Endodermal cell (in vitro differentiated cells): Measurements from ENCODE around the gene STAM. TPM values are rescaled to one million over a fixed set of nuclear protein-coding genes. Genes with fewer than 3 reads are reported as not detected.

ENCODE experiments used
- DNase-seq: peaks from one replicate; pipeline ENCODE4 v3.0.0-alpha.2; 2017
- H3K27ac ChIP-seq: 2 replicates; pipeline ENCODE4 v1.5.1; 2013; ENCODE audit warnings: mild to moderate bottlenecking, low read depth, low read length, moderate library complexity
- H3K27me3 ChIP-seq: 2 replicates; pipeline ENCODE4 v1.6.1; 2013; ENCODE audit warnings: mild to moderate bottlenecking, low read length, moderate library complexity; ENCODE audit not compliant: insufficient read depth, control insufficient read depth, poor library complexity, severe bottlenecking
- H3K36me3 ChIP-seq: 2 replicates; pipeline ENCODE4 v1.7.0; 2013; ENCODE audit warnings: mild to moderate bottlenecking, low read length, moderate library complexity; ENCODE audit not compliant: control insufficient read depth, insufficient read depth
- H3K4me1 ChIP-seq: one replicate; pipeline ENCODE4 v1.7.0; 2013; ENCODE audit warnings: low read length; ENCODE audit not compliant: control insufficient read depth, insufficient read depth
- H3K4me3 ChIP-seq: 2 replicates; pipeline ENCODE4 v1.5.1; 2013; ENCODE audit warnings: mild to moderate bottlenecking, low read length, moderate library complexity
- H3K9ac ChIP-seq: 2 replicates; pipeline ENCODE4 v1.6.1; 2013; ENCODE audit warnings: mild to moderate bottlenecking, low read length, moderate library complexity; ENCODE audit not compliant: poor library complexity, severe bottlenecking; ENCODE audit errors: extremely low read depth
- H3K9me3 ChIP-seq: 2 replicates; pipeline ENCODE4 v1.6.1; 2013; ENCODE audit warnings: mild to moderate bottlenecking, low read length, moderate library complexity; ENCODE audit not compliant: control insufficient read depth
- H3K27ac Mint-ChIP-seq: 2 replicates; pipeline ENCODE4 v1.8.0; 2020; ENCODE audit warnings: mixed read lengths
- H3K27me3 Mint-ChIP-seq: 2 replicates; pipeline ENCODE4 v1.8.0; 2021; ENCODE audit warnings: mild to moderate bottlenecking, mixed read lengths; ENCODE audit not compliant: insufficient read depth
- H3K36me3 Mint-ChIP-seq: 2 replicates; pipeline ENCODE4 v1.8.0; 2020; ENCODE audit warnings: low read depth, mixed read lengths
- H3K4me1 Mint-ChIP-seq: 2 replicates; pipeline ENCODE4 v1.8.0; 2020; ENCODE audit warnings: mixed read lengths
- H3K4me3 Mint-ChIP-seq: 2 replicates; pipeline ENCODE4 v1.8.0; 2020; ENCODE audit warnings: mild to moderate bottlenecking, moderate library complexity, mixed read lengths
- H3K9me3 Mint-ChIP-seq: 2 replicates; pipeline ENCODE4 v1.8.0; 2020; ENCODE audit warnings: mild to moderate bottlenecking, mixed read lengths
- WGBS, 2 experiments: methylation state at CpG; one replicate each; pipeline versions ENCODE4 v1.1.5 to v1.1.7; 2013; ENCODE audit warnings: missing lambda C conversion rate in 2 of 2, mixed read lengths in 1 of 2; ENCODE audit not compliant: insufficient coverage in 1 of 2, insufficient read length in 1 of 2; 5-methylcytosine and 5-hydroxymethylcytosine counted together
- total RNA-seq, 2 donors: library from RNA; stranded (reverse); fragmentation: NEBNext Ultra II Directional in 1 of 2; extraction: Animal tissue kit (Norgen Biotek cat#: 25700) in 1 of 2; gene quantifications; 2 replicates in 1 of 2; 3 replicates in 1 of 2; pipeline ENCODE4 v1.2.1, GENCODE V29; 2021
- TF ChIP-seq, protein P1 (sequence below): fragments of 200-600 bp; sonication (generic); conservative IDR thresholded peaks from 2 replicates; pipeline ENCODE4 v1.5.0; 2021; ENCODE audit warnings: antibody characterized with exemption, mild to moderate bottlenecking

The STAM gene
- total RNA-seq, 2 donors from 2014 or later = 26.7 to 30.0 TPM

DNA sequence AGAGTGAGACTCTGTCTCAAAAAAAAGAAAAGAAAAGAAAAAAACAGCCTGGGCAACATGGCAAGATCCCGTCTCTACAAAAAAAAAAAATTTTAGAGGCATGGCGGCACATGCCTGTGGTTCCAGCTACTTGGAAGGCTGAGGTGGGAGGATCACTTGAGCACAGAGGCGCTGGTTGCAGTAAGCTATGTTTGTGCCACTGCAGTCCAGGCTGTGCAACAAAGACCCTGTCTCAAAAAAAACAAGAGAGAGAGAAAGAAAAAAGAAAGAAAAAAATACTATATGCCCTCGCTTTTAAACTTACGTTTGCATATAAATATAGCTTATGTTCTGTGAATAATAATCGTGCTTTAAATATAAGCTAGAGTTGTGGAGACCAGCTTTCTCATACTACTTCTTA is 38.0 kb upstream of the STAM start:
- H3K9me3 ChIP-seq = no peaks in the 10 kb centered on the region
- TF ChIP-seq, protein P1, sequence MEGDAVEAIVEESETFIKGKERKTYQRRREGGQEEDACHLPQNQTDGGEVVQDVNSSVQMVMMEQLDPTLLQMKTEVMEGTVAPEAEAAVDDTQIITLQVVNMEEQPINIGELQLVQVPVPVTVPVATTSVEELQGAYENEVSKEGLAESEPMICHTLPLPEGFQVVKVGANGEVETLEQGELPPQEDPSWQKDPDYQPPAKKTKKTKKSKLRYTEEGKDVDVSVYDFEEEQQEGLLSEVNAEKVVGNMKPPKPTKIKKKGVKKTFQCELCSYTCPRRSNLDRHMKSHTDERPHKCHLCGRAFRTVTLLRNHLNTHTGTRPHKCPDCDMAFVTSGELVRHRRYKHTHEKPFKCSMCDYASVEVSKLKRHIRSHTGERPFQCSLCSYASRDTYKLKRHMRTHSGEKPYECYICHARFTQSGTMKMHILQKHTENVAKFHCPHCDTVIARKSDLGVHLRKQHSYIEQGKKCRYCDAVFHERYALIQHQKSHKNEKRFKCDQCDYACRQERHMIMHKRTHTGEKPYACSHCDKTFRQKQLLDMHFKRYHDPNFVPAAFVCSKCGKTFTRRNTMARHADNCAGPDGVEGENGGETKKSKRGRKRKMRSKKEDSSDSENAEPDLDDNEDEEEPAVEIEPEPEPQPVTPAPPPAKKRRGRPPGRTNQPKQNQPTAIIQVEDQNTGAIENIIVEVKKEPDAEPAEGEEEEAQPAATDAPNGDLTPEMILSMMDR = no peak
- H3K4me1 Mint-ChIP-seq = no peaks in the 10 kb centered on the region
- no peak overlapping the region for H3K4me3 Mint-ChIP-seq
- no peak for DNase-seq
- H3K36me3 ChIP-seq = peaks cover 35% of the 10 kb centered on the region
- H3K9me3 Mint-ChIP-seq = no peaks in the 10 kb centered on the region
- H3K27ac ChIP-seq = no peak overlapping the region
- no peak overlapping the region for H3K9ac ChIP-seq
- 96 to 100% methylated on average over 3 to 4 of the region's 6 CpGs for WGBS, 2 experiments
- no peak overlapping the region for H3K27ac Mint-ChIP-seq
- H3K4me1 ChIP-seq = no peaks in the 10 kb centered on the region
- H3K36me3 Mint-ChIP-seq = peaks cover 10% of the 10 kb centered on the region
- H3K27me3 Mint-ChIP-seq = no peaks in the 10 kb centered on the region
- H3K4me3 ChIP-seq = no peak overlapping the region
- no peaks in the 10 kb centered on the region for H3K27me3 ChIP-seq

DNA sequence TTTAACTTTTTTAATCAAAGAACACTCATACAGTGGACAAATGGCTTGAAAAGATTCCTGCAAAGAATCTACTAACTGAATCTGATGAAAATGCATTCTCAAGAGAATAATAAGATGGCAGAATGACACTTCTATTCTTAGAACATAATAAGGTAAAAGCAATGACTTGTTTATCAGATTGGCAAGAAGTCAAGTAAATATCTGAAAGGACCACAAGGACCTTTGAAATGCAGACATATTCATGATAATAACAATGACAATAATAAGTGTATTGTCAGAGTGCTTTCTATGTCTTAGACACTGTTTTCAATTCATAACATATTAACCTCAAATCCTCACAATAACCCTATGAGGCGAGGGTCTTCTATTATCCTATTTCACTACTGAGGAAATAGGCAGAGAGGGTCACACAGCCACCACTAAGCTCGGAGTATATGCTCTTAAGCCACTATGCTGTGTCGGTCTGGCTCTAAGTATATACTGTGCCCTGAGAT is 37.4 kb upstream of the STAM start:
- Histone ChIP-seq H3K4me1 (no peaks in the 10 kb centered on the region), H3K4me3 (no peak overlapping the region), H3K9ac (no peak overlapping the region), H3K36me3 (peaks cover 29% of the 10 kb centered on the region), H3K27me3 (no peaks in the 10 kb centered on the region), H3K27ac (no peak overlapping the region), H3K9me3 (no peaks in the 10 kb centered on the region)
- Mint-ChIP-seq H3K9me3 (no peaks in the 10 kb centered on the region), H3K4me1 (no peaks in the 10 kb centered on the region), H3K4me3 (no peak overlapping the region), H3K27ac (no peak overlapping the region), H3K27me3 (no peaks in the 10 kb centered on the region), H3K36me3 (peaks cover 12% of the 10 kb centered on the region)
- TF ChIP-seq, protein P1 = no peak
- WGBS, 2 experiments = 71 to 86% methylated on average over 1 to 2 of the region's 3 CpGs
- no peak for DNase-seq

DNA sequence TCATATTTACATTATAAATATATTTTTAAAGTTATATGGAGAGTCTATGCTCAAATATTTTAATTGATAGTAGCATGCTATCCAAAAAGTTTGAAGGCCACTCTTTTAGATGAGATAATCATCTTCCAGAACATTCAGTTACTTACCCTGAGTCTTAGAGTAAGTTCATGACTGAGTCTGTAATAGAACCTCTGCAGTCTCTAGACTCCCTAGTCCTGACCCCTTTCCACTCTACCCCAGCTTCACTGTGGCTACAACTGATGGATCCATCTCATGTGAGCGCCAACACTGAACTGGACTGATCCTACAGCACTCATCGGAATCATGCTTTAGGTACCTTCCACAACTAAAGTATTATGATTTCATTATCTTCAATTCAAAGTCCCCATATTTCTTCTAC is 36.9 kb upstream of the STAM start:
- no peaks in the 10 kb centered on the region for H3K4me1 Mint-ChIP-seq
- no peaks in the 10 kb centered on the region for H3K27me3 Mint-ChIP-seq
- H3K27ac Mint-ChIP-seq = no peak overlapping the region
- no peak overlapping the region for H3K9ac ChIP-seq
- WGBS, 2 experiments = 79 to 100% methylated on average over 2 of the region's 2 CpGs
- no peak overlapping the region for H3K4me3 ChIP-seq
- no peak for DNase-seq
- H3K27me3 ChIP-seq = no peaks in the 10 kb centered on the region
- peaks cover 28% of the 10 kb centered on the region for H3K36me3 ChIP-seq
- H3K9me3 ChIP-seq = no peaks in the 10 kb centered on the region
- H3K27ac ChIP-seq = no peak overlapping the region
- H3K4me1 ChIP-seq = no peaks in the 10 kb centered on the region
- TF ChIP-seq, protein P1 = no peak
- no peak overlapping the region for H3K4me3 Mint-ChIP-seq
- peaks cover 10% of the 10 kb centered on the region for H3K36me3 Mint-ChIP-seq
- no peaks in the 10 kb centered on the region for H3K9me3 Mint-ChIP-seq
